Measurements from ENCODE around the gene RNF5. TPM values are rescaled to one million over a fixed set of nuclear protein-coding genes. Genes with fewer than 3 reads are reported as not detected.

Gene RNF5
- total and polyA plus RNA-seq, 2 of the 4 experiments (the other 2 are of a cell fraction), result 18.8 to 41.4 TPM

DNA sequence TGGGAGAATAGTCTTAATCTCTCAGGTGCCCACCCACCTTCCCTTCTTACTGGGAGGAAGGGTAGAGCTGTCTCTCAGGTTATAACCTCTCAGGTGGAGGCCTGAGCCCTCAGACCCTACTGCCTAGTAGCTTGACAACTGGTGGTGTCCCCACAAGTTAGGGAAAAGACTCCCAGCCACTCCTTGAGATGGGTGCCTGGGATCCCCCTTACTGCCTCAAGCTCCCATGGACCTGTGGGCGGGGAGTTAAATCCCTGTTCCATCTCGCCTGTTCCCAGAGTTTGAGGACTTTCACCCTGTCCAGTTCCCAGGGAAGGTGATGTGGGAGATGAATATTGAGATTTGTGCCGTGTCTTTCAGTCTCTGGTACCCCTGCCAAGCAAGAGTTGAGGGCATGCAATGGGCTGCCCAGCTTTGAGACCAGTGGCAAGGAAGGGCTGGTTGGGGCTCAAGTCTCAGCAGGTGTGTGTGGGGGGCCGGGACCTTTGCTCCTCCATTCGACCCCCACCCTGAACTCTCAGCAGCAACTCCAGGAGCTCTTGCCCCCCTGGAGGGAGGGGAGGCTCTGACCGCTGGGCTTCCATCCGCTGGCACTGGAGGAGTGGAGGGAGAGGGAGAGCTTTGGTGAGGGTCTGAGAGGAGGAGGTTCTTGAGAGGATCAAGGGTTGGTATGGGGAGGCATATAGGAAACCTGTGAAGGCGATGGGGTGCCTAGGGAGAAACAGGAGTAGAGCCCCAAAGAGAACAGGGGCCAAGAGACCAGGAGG, 12.9 kb downstream of the RNF5 start:
- dilution Hi-C loops (cut with HindIII; ENCODE audit: low sequenced_read_pairs, unreplicated experiment), result no loop called here
- Histone ChIP-seq H2BK120ac (ENCODE audit: low read depth, low read length) (peak overlapping the region; percentile 69), H3K9me3 (ENCODE audit: control insufficient read depth, insufficient read depth, low read length) (no peaks in the 10 kb centered on the region), H3K9me1 (ENCODE audit: insufficient read depth, low read length) (peaks cover 18% of the 10 kb centered on the region), H3K27ac (ENCODE audit: insufficient read depth, low read length) (peak overlapping the region; percentile 99), H2AFZ (replicated peaks; ENCODE audit: low read length, poor library complexity) (no peak overlapping the region), H2AK5ac (ENCODE audit: low read depth, low read length) (peak overlapping the region; percentile 100), H3K56ac (ENCODE audit: extremely low read depth, insufficient read depth, low read length) (peak overlapping the region; percentile 92; the same call in 1 of the 2 replicates), H3K9ac (ENCODE audit: low read depth, low read length) (peak overlapping the region; percentile 93; the same call in 1 of the 2 replicates), H3K18ac (ENCODE audit: low read depth, low read length) (peak overlapping the region; percentile 93; the same call in 1 of the 2 replicates), H3K4me1 (ENCODE audit: control insufficient read depth, insufficient read depth, low read length) (peaks cover 12% of the 10 kb centered on the region), H2AK9ac (replicated peaks; ENCODE audit: low read depth, low read length, poor library complexity) (peak overlapping the region; percentile 100), H3K14ac (replicated peaks; ENCODE audit: low read depth, low read length) (peak overlapping the region; percentile 53; the same call in 1 of the 2 replicates), H3K4me2 (ENCODE audit: low read depth, low read length) (peak overlapping the region; percentile 89; the same call in 1 of the 2 replicates), H2BK20ac (ENCODE audit: low read depth, low read length) (peak overlapping the region; percentile 58), H3K27me3 (ENCODE audit: control insufficient read depth, insufficient read depth, low read length) (no peaks in the 10 kb centered on the region), H3K79me1 (ENCODE audit: low read depth in 1 of 2, low read length in 2 of 2) (peaks cover 21 to 64% of the 10 kb centered on the region in 2 experiments; a peak in 3 of 4 replicates), H3K23ac (ENCODE audit: low read depth, low read length) (no peak overlapping the region), H3K36me3 (ENCODE audit: control insufficient read depth, insufficient read depth, low read length) (peaks cover 18% of the 10 kb centered on the region), H2BK5ac (ENCODE audit: low read depth, low read length, poor library complexity, severe bottlenecking) (peak overlapping the region; percentile 75), H4K91ac (ENCODE audit: insufficient read depth, low read depth, low read length) (peak overlapping the region; percentile 47), H3K4me3 (ENCODE audit: insufficient read depth, low read depth, low read length) (no peak overlapping the region), H4K5ac (ENCODE audit: low read depth, low read length) (peak overlapping the region; percentile 27), H4K20me1 (ENCODE audit: insufficient read depth, low read length) (no peaks in the 10 kb centered on the region), H3K4ac (ENCODE audit: low read depth, low read length) (peak overlapping the region; percentile 89), H4K8ac (ENCODE audit: low read depth in 2 of 2, low read length in 2 of 2) (peak overlapping the region; percentile 92 to 97), H2BK15ac (ENCODE audit: low read depth, low read length) (peak overlapping the region; percentile 85; the same call in 1 of the 3 replicates)
- ATAC-seq (ENCODE audit: low read depth) (no peak), DNase-seq (no peak)
- CTCF ChIA-PET, result no interaction called here
- intact Hi-C loops (cut with micrococcal nuclease), result no loop called here
- BruUV-seq (replicated peaks), result no TSS peak
- 100% methylated on average over 1 of the region's 8 CpGs; no CpG with 5 or more reads in 1 of the 2 experiments for WGBS, 2 experiments (ENCODE audit: extremely low coverage in 2 of 2, insufficient read length in 1 of 2)
- in situ Hi-C loops (cut with MboI; ENCODE audit: low sequenced_read_pairs), result loop anchor here (5.0 to 25.0 kb wide), 2 partner anchors 74 to 771 kb away; partner anchors contain the start of genes BRD2 and HLA-DMA
- POLR2A ChIA-PET (ENCODE audit: unreplicated experiment), result interaction anchor here (0.8 kb wide), 1 partner anchor 14 kb away, joined by 3 read pairs; no protein-coding TSS in a partner anchor
- TF ChIP-seq, protein P1, sequence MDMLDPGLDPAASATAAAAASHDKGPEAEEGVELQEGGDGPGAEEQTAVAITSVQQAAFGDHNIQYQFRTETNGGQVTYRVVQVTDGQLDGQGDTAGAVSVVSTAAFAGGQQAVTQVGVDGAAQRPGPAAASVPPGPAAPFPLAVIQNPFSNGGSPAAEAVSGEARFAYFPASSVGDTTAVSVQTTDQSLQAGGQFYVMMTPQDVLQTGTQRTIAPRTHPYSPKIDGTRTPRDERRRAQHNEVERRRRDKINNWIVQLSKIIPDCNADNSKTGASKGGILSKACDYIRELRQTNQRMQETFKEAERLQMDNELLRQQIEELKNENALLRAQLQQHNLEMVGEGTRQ (IDR thresholded peaks at IDR 0.05; ENCODE audit: low read depth, low read length), result no peak

All from IMR-90 (cell line).